GM12801 (cell line): ENCODE measurements around the gene TTLL7.

Experiments used
- CTCF ChIP-seq: IDR thresholded peaks from one replicate; pipeline ENCODE4 v1.5.1; 2011; ENCODE audit warnings: control low read depth; ENCODE audit not compliant: insufficient read length; ENCODE audit errors: extremely low read depth

Gene TTLL7

GRCh38 chr1:83995649-83996048 is 3.3 kb downstream of the TTLL7 start:
- no peak for TF ChIP-seq CTCF

GRCh38 chr1:83994111-83994510 is 4.8 kb downstream of the TTLL7 start:
- TF ChIP-seq CTCF, result no peak

GRCh38 chr1:83990734-83991133 is 8.2 kb downstream of the TTLL7 start:
- no peak for TF ChIP-seq CTCF

- TF ChIP-seq CTCF, result no peak
Observed at GRCh38 chr1:83985048-83985447, 13.9 kb downstream of the TTLL7 start.

- no peak for TF ChIP-seq CTCF
Observed at GRCh38 chr1:83978056-83978455, 20.9 kb downstream of the TTLL7 start.

- TF ChIP-seq CTCF, result no peak
Observed at GRCh38 chr1:83976920-83977319, 22.0 kb downstream of the TTLL7 start.

GRCh38 chr1:83970802-83971201 is 28.1 kb downstream of the TTLL7 start:
- TF ChIP-seq CTCF, result no peak

- TF ChIP-seq CTCF, result no peak
Observed at GRCh38 chr1:83970114-83970513, 28.8 kb downstream of the TTLL7 start.
